Hepatocyte (in vitro differentiated cells): ENCODE data around the gene RGS6. TPM values are rescaled to one million over a fixed set of nuclear protein-coding genes. Genes with fewer than 3 reads are reported as not detected.

ENCODE experiments used
- DNase-seq: peaks from one replicate; pipeline ENCODE4 v3.0.0-alpha.2; 2016; ENCODE audit warnings: low spot score
- H2AFZ ChIP-seq: fragments of 200-600 bp; sonication (generic); 2 replicates; pipeline ENCODE4 v1.6.0; 2016; ENCODE audit warnings: antibody characterized with exemption, mild to moderate bottlenecking
- H3K27ac ChIP-seq: fragments of 200-600 bp; sonication (generic); 2 replicates; pipeline ENCODE4 v1.5.1; 2016; ENCODE audit warnings: mild to moderate bottlenecking
- H3K27me3 ChIP-seq: fragments of 200-600 bp; sonication (generic); 2 replicates; pipeline ENCODE4 v1.6.1; 2016
- H3K36me3 ChIP-seq: fragments of 200-600 bp; sonication (generic); replicated peaks from 2 replicates; pipeline ENCODE4 v1.5.1; 2016; ENCODE audit warnings: low read depth; ENCODE audit not compliant: insufficient read depth
- H3K4me1 ChIP-seq: fragments of 200-600 bp; sonication (generic); 2 replicates; pipeline ENCODE4 v1.5.1; 2016; ENCODE audit warnings: mild to moderate bottlenecking, moderate library complexity; ENCODE audit not compliant: insufficient read depth
- H3K4me2 ChIP-seq: fragments of 200-600 bp; sonication (generic); 2 replicates; pipeline ENCODE4 v1.6.0; 2016
- H3K4me3 ChIP-seq: fragments of 200-600 bp; sonication (generic); 2 replicates; pipeline ENCODE4 v1.5.1; 2016; ENCODE audit warnings: mild to moderate bottlenecking
- H3K79me2 ChIP-seq: fragments of 200-600 bp; sonication (generic); 2 replicates; pipeline ENCODE4 v1.6.0; 2017; ENCODE audit warnings: mild to moderate bottlenecking
- H3K9me2 ChIP-seq: fragments of 200-600 bp; sonication (generic); replicated peaks from 2 replicates; pipeline ENCODE4 v1.6.0; 2017; ENCODE audit warnings: mild to moderate bottlenecking; ENCODE audit not compliant: insufficient read depth
- H3K9me3 ChIP-seq: fragments of 200-600 bp; sonication (generic); 2 replicates; pipeline ENCODE4 v1.5.1; 2016; ENCODE audit warnings: low read depth, mild to moderate bottlenecking
- H4K20me1 ChIP-seq: fragments of 200-600 bp; sonication (generic); 2 replicates; pipeline ENCODE4 v1.6.0; 2016; ENCODE audit warnings: mild to moderate bottlenecking; ENCODE audit not compliant: insufficient read depth, poor library complexity, severe bottlenecking
- CTCF ChIP-seq: fragments of 200-600 bp; sonication (generic); IDR thresholded peaks from 2 replicates; pipeline ENCODE4 v1.5.1; 2016; ENCODE audit warnings: antibody characterized with exemption, mild to moderate bottlenecking; ENCODE audit not compliant: poor library complexity
- EZH2 ChIP-seq: fragments of 200-600 bp; sonication (generic); IDR thresholded peaks from 2 replicates; pipeline ENCODE4 v1.6.1; 2016; ENCODE audit warnings: antibody characterized with exemption, mild to moderate bottlenecking, borderline replicate concordance
- EZH2phosphoT487 ChIP-seq: fragments of 200-600 bp; sonication (generic); IDR thresholded peaks from one replicate; pipeline ENCODE4 v1.6.1; 2018; ENCODE audit warnings: antibody characterized with exemption, mild to moderate bottlenecking, low read depth, moderate library complexity; ENCODE audit not compliant: unreplicated experiment, severe bottlenecking
- WGBS: methylation state at CpG from one replicate; pipeline ENCODE4 v1.1.6; 2016; ENCODE audit warnings: low lambda C conversion rate; ENCODE audit errors: missing lambda C conversion rate; 5-methylcytosine and 5-hydroxymethylcytosine counted together
- polyA plus RNA-seq: library from polyadenylated mRNA; unstranded; fragments of >200 nt; fragmentation: Nextera tagmentation; extraction: Ambion mirVana; gene quantifications from 2 replicates; pipeline ENCODE4 v1.2.1, GENCODE V29; 2016
- total RNA-seq: library from RNA; depleted of rRNA; stranded (reverse); fragments of >200 nt; gene quantifications from 2 replicates; pipeline ENCODE4 v1.2.3, GENCODE V29; 2014

Gene RGS6
- total and polyA plus RNA-seq, 2 experiments from 2014 or later = 0.25 to 0.87 TPM

GRCh38 chr14:72236629-72237028 is 304.4 kb downstream of the RGS6 start:
- H3K27ac ChIP-seq = no peak overlapping the region
- H4K20me1 ChIP-seq = no peaks in the 10 kb centered on the region
- H3K4me3 ChIP-seq = no peak overlapping the region
- H3K79me2 ChIP-seq = no peaks in the 10 kb centered on the region
- no peaks in the 10 kb centered on the region for H3K4me1 ChIP-seq
- H3K9me3 ChIP-seq = no peaks in the 10 kb centered on the region
- no peaks in the 10 kb centered on the region for H3K27me3 ChIP-seq
- TF ChIP-seq EZH2phosphoT487 (no peak), CTCF (no peak), EZH2 (no peak)
- WGBS = 93% methylated on average over 22 of the region's 22 CpGs
- no peaks in the 10 kb centered on the region for H3K9me2 ChIP-seq
- no peak overlapping the region for H3K4me2 ChIP-seq
- H3K36me3 ChIP-seq = no peaks in the 10 kb centered on the region
- no peak for DNase-seq
- no peak overlapping the region for H2AFZ ChIP-seq

- no peak for DNase-seq
- no peak for TF ChIP-seq EZH2
- TF ChIP-seq CTCF = no peak
- TF ChIP-seq EZH2phosphoT487 = no peak
- Histone ChIP-seq H3K27me3 (no peaks in the 10 kb centered on the region), H3K9me2 (no peaks in the 10 kb centered on the region), H3K9me3 (no peaks in the 10 kb centered on the region), H3K4me2 (no peak overlapping the region), H3K79me2 (no peaks in the 10 kb centered on the region), H3K27ac (no peak overlapping the region), H4K20me1 (no peaks in the 10 kb centered on the region), H3K36me3 (no peaks in the 10 kb centered on the region), H3K4me1 (no peaks in the 10 kb centered on the region), H3K4me3 (no peak overlapping the region), H2AFZ (no peak overlapping the region)
- WGBS = 88% methylated on average over 14 of the region's 14 CpGs
These were observed 305.8 kb downstream of the RGS6 start for GRCh38 chr14:72237722-72238666.

GRCh38 chr14:72243309-72244293 is 311.4 kb downstream of the RGS6 start:
- H3K9me2 ChIP-seq = no peaks in the 10 kb centered on the region
- H3K36me3 ChIP-seq = no peaks in the 10 kb centered on the region
- no peak overlapping the region for H3K4me3 ChIP-seq
- TF ChIP-seq EZH2 (no peak), EZH2phosphoT487 (no peak), CTCF (no peak)
- WGBS = 73% methylated on average over 5 of the region's 5 CpGs
- H4K20me1 ChIP-seq = no peaks in the 10 kb centered on the region
- DNase-seq = no peak
- H3K9me3 ChIP-seq = no peaks in the 10 kb centered on the region
- no peaks in the 10 kb centered on the region for H3K27me3 ChIP-seq
- H3K79me2 ChIP-seq = no peaks in the 10 kb centered on the region
- no peak overlapping the region for H2AFZ ChIP-seq
- H3K4me1 ChIP-seq = no peaks in the 10 kb centered on the region
- H3K4me2 ChIP-seq = no peak overlapping the region
- H3K27ac ChIP-seq = no peak overlapping the region
